ENCODE measurements around the gene KIFC1.
A peak's percentile ranks its signal among the peaks of the same experiment; 100 is the strongest.
"Not testable (repeated sequence)": the region's sequence is repeated elsewhere in the genome, so short reads cannot be mapped to it uniquely, and the experiment has no call there.

Gene KIFC1, protein sequence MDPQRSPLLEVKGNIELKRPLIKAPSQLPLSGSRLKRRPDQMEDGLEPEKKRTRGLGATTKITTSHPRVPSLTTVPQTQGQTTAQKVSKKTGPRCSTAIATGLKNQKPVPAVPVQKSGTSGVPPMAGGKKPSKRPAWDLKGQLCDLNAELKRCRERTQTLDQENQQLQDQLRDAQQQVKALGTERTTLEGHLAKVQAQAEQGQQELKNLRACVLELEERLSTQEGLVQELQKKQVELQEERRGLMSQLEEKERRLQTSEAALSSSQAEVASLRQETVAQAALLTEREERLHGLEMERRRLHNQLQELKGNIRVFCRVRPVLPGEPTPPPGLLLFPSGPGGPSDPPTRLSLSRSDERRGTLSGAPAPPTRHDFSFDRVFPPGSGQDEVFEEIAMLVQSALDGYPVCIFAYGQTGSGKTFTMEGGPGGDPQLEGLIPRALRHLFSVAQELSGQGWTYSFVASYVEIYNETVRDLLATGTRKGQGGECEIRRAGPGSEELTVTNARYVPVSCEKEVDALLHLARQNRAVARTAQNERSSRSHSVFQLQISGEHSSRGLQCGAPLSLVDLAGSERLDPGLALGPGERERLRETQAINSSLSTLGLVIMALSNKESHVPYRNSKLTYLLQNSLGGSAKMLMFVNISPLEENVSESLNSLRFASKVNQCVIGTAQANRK

DNA sequence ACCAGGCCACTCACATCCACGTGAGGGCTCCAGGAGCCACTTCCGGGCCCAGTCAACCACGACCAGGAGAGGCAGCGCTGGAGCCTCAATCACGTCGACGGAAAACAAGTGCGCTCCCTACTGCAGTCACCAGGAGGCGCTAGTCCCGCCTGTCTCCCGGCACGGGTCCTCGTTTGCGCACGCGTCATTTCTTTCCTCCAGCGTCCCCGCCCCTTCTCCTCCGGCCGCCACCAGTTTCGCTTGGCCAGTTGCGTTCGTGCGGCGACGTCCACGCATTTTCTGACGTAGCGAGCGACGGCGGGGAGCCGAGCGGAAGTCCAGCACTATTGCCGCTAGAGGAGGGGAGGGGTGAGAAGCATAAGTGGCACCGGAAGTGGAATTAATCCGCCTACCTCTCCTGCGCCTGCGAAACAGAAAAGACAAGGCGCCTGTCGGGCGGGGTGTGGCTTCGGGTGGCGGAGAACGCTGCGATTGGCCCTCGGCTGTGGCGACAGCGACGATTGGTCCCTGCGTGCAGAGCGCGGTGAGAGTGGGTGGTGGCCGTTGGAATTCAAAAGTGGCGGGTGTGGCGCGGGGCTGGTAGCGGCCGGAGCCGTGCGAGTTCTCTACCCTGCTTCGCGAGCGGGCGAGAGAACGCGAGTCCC, at the start of gene KIFC1:
KIFC1 (plus strand) TSS at position 546 of the 644 bp plus-strand sequence. CDS start 163 bp downstream, outside the sequence.
- DNase-seq = peak; percentile 98 to 99

DNA sequence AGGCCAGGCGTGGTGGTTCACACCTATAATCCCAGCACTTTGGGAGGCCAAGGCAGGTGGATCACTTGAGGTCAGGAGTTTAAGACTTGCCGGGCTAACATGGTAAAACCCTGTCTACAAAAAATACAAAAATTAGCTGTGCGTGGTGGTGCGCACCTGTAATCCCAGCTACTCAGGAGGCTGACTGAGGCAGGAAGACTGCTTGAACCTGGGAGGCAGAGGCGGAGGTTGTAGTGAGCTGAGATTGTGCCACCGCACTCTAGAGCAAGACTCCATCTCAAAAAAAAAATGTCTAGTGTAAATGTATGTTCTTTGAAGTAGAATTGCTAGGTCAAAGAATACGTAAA, 48.0 kb upstream of the KIFC1 start:
- not testable (repeated sequence) for DNase-seq

DNA sequence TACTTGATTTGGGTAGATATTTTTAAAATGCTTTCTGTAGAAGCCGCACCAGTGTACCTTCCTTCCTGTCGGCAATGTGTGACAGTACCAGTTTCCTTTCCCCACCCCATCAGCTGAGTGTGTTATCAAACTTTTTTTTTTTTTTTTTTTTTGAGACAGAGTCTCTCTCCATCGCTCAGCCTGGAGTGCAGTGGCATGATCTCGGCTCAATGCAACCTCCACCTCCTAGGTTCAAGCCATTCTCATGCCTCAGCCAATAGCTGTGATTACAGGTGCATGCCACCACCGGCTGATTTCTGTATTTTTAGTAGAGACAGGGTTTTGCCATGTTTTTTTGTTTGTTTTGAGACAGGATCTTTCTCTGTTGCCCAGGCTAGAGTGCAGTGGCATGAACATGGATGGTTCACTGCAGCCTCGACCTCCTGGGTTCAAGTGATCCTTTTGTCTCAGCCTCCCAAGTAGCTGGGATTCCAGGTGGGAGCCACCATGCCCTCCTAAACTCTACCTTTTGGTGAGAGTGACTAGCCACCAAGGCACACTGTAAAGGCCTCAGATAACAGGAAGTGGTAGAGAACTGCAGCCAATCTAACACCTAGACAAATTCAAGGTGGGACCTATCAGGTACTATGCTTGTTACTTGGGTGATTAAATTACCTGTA, 47.5 kb upstream of the KIFC1 start:
- no peak for DNase-seq

DNA sequence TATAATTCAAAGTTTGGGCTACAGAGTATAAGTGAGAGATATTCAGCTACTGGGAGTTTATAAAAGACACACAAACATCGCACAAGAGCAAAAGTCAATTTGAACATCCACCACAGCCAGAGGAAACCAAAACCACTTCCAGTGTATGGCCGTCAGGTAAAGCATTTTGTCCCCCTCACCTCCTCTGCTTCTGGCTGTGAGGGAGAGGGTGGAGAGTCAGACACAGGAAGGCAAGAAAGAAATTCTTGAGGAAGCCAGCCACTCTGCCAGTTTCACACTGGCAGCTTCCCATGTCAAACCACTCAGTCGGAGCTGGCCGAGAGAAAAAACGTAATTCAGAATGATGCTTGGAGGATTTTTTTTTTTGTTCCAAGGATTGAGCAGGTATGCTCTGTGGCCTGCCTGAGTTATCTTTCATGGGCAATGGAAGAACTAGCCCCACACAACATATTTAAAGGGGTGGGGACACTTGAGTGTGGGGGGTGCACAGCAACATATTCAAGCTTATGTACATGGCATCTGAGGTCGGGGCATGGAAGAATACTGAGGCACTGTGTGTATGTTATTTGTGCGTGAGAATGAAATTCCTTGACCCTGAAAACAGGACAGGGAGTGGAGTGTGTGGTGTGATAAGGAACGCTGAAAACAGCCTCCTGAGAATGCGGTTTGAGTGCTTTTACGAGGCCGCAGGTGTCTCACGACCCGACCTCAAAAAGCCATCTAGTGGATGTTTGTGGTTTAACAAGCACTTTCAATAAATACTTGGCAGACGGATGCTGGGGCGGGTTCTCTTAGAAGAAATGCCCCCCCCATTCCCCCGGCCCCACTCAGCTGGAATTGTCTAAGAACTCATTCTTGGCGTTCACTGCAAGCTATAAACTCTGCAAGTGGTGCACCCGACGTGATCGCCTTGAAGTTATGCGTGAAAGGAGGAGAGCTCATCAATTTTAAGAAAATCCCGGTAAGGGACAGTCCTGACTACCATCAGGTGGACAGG, 46.6 kb upstream of the KIFC1 start:
- DNase-seq = peak in 1 of 2 experiments; percentile 28

DNA sequence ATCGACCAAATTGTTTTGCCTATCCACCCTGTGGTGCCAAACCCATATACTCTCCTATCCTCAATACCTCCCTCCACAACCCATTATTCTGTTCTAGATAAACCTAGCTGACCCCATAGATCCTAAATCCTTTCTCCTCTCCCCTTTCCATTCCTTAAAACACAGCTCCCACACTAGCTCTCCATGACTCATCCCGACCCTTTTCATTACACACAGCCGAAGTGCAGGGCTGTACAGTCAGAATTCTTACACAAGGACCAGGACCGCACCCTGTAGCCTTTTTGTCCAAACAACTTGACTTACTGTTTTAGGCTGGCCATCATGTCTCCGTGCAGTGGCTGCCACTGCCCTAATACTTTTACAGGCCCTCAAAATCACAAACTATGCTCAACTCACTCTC, 44.7 kb upstream of the KIFC1 start:
- not testable (repeated sequence) for DNase-seq

DNA sequence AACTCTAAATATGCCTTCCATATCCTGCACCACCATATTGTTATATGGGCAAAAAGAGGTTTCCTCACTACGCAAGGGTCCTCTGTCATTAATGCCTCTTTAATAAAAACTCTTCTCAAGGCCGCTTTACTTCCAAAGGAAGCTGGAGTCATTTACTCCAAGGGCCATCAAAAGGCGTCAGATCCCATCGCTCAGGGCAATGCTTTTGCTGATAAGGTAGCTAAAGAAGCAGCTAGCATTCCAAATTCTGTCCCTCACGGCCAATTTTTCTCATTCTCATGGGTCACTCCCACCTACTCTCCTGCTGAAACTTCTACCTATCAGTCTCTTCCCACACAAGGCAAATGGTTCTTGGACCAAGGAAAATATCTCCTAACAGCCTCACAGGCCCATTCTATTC, 43.8 kb upstream of the KIFC1 start:
- DNase-seq = no peak

DNA sequence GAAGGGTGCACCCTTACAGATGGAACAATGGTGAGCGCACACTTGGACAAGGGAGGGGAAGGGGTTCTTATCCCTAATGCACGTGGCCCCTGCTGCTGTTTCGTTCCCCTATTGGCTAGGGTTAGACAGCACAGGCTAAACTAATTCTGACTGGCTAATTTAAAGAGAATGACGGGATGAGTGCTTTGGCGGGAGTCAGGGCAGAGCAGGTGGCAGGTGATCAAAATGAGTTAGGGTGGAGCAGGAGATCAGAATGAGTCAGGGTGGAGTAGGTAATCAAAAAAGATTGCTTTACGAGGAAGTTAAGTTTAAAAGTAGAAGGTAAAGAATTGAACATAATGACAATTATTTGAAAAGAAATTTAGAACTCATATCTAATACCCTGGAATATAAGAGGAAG, 35.8 kb upstream of the KIFC1 start:
- DNase-seq = not testable (repeated sequence)

DNA sequence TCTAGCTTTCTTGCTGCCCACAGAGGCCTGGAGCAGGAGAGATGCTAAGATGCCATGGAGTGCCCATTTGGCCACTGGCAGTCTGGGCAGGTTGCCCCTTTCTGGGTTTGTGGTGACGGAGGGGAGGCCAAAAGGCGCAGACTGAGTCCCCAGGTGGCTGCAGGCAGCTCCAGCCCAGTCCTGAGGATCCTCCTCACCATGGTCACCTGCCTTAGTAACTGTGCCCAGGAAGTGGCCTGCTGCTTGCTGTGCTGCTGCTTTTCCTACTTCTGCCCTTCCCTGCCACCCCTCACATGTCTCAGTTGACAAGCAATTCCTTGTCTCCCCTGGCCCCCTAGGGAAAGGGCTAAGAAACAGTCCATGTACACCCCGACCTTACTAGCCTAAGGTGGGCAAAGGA, 35.3 kb upstream of the KIFC1 start:
- DNase-seq = no peak

DNA sequence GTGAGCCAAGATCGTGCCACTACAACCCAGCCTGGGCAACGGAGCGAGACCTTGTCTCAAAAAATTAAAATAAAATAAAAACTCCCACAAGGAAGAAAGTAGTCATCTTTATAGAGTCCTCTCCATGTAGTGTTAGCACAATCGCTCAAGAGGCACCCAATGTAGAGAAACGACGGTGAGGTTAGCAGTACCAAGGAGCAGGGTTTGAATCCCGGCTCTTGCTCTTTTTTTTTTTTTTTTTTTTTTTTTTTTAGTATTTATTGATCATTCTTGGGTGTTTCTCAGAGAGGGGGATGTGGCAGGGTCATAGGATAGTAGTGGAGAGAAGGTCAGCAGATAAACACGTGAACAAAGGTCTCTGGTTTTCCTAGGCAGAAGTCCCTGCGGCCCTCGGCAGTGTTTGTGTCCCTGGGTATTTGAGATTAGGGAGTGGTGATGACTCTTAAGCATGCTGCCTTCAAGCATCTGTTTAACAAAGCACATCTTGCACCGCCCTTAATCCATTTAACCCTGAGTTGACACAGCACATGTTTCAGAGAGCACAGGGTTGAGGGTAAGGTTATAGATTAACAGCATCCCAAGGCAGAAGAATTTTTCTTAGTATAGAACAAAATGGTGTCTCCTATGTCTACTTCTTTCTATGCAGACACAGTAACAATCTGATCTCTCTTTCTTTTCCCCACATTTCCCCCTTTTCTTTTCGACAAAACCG, 34.3 kb upstream of the KIFC1 start:
- not testable (repeated sequence) for DNase-seq

DNA sequence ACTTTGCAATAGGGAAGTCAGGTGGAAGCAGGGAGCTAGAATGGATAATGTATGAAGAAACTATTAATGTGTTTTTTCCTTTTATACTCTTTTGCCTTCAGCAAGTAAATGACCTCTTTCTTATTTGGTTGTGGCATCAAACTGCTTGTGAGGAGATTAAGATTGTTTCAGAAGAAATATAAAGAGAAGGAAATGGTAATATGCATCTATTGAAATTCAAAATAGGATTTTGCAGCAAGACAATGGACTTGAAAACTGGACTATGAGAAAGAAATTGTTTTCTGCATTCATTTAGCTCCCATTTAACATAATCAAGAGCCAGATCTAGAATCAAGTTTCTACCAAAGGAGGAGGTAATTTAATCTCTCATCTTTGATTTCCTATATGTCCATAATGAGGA, 32.3 kb upstream of the KIFC1 start:
- no peak for DNase-seq

DNA sequence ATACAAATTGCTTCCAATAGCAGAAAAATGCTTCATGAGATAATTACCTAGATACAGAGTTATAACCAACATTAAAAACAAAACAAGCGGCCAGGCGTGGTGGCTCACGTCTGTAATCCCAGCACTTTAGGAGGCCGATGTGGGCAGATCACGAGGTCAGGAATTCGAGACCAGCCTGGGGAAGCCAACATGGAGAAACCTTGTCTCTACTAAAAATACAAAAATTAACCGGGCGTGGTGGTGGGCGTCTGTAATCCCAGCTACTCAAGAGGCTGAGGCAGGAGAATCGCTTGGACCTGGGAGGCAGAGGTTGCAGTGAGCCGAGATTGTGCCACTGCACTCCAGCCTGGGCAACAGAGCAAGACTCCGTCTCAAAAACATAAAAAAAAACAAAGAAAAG, 28.1 kb upstream of the KIFC1 start:
- not testable (repeated sequence) for DNase-seq

DNA sequence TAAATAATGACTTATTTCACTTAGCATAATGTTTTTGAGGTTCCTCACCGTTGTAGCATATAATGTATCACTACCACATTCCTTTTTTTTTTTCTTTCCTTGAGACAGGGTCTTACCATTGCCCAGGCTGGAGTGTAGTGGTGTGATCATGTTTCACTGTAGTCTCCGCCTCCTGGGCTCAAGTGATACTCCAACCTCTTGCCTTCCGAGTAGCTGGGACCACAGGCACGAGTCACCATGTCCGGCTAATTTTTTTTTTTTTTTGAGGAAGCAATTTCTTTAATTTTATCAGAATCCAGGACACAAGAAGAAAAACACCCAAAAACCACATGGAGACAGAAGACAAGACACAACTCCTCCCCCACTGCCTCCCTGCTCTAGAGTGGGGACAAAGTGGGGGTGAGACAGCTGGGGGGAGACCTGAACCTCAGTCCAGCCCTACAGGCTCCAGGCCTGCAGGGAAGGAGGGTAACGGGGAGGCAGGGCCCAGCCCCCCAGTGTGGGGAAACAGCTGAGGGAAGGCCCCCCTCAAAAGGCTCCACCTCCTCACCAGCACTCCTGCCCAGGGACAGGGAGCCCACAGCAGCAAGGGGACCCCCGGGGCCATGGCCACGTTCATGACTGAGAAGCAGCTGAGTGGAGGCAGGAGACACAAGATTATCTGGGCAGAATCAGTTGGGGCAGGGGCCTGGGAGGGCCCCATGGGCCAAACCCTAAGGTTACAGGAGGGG, 27.0 kb upstream of the KIFC1 start:
- DNase-seq = not testable (repeated sequence)

DNA sequence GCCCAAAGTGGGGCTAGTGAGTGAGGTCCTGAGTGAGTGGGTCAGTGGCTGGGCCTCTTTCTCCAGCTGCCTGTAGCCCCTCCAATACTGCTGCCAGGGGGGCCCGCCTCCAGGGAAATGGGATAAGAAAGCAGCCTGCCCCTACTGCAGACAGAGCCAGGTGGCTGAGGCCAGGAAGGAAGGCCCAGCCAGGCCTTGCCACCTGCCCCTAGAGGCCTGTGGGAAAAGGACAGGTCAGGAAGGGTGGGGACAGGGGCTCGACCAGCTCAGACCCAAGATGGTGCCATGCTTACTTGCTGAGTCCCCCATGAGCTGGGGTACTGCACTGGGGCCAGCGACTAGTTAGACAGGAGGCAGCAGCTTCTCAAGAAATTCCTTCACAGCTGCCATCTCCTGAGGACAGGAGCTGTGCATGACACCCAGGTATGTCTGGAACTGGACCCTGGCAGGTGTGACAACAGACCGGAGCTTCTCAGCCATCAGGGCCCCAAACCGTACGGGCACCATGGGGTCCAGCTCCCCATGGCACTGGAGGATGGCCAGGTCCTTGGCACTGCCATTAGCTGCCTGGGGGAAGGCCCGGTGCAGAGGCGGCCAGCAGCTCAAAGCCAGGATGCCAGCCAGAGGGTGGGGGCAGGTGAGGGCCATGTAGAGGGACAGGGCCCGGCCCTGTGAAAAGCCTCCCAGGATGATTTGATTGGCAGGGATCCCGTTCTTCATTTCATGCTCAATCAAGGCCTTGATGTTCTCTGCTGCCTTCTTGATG, 26.2 kb upstream of the KIFC1 start:
- not testable (repeated sequence) for DNase-seq

DNA sequence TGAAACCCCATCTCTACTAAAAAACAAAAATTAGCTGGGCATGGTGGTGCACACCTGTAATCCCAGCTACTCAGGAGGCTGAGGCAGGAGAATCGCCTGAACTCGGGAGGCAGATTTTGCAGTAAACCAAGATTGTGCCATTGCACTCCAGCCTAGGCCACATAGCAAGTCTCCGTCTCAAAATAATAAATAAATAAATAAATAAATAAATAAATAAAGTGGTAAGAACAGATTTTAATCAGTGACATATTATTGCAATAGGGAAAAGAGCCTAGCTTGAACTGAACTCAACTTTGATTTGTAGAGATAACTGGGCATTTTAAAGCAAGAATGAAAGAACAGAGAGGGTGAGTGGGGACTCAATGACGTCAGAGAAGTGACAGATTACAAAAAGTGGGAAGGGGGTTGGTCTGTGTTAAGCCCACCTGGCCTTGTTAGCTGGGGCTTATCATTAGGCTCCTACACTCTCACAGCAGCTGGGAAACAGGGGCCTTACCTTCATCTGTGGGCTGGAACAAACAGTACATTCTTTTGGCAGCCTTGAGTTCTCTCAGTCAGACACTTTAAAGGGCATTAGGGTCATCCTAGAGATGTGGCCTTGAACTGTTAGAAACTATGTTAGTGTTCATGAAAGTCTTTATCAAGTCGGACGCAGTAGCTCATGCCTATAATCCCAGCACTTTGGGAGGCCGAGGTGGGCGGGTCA, 24.5 kb upstream of the KIFC1 start:
- DNase-seq = no peak

DNA sequence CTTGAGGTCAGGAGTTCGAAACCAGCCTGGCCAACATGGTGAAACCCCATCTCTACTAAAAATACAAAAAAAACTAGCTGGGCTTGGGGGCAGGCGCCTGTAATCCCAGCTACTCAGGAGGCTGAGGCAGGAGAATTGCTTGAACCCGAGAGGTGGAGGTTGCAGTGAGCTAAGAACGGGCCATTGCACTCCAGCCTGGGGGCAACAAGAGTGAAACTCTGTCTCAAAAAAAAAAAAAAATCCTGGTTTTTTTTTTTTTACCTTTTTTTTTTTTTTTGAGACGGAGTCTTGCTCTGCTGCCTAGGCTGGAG, 24.0 kb upstream of the KIFC1 start:
- not testable (repeated sequence) for DNase-seq

DNA sequence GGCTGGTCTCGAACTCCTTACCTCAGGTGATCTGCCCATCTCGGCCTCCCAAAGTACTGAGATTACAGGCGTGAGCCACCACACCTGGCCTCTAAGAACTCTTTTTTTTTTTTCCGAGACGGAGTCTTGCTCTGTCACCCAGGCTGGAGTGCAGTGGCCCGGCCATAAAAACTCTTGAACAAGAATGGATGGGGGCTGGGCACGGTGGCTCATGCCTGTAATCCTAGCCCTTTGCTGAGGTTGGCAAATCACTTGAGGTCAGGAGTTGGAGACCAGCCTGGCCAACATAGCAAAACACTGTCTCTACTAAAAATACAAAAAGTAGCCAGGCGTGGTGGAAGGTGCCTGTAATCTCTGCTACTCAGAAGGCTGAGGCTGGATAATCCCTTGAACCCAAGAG, 19.7 kb upstream of the KIFC1 start:
- not testable (repeated sequence) for DNase-seq

DNA sequence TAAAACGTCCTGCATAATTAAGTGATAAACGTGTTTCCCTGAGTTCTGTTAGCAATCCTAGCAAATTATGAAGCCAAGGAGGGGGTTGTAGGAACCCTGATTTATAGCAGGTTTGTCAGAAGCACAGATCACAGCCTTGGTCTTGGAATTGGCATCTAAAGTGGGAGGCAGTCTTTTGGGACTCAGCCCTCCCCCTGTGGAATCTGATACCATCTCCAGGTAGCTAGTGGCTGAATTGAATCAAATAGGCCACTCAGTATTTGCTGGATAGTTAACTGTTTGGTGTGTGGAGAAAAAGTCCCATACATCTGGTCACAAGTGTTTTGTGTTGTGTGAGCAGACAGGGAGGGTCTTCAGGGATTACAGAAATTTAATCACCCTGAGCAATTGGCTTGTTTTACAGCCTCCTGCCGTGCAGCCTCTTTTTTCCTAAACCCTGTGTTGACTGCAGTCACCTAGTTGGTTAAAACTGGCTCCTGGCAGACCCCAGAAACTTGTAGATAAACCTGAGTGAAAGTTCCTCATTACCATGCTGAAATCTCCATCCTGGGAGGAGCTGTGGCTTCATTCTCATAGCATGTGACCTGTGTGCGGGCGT, 19.0 kb upstream of the KIFC1 start:
- DNase-seq = no peak

DNA sequence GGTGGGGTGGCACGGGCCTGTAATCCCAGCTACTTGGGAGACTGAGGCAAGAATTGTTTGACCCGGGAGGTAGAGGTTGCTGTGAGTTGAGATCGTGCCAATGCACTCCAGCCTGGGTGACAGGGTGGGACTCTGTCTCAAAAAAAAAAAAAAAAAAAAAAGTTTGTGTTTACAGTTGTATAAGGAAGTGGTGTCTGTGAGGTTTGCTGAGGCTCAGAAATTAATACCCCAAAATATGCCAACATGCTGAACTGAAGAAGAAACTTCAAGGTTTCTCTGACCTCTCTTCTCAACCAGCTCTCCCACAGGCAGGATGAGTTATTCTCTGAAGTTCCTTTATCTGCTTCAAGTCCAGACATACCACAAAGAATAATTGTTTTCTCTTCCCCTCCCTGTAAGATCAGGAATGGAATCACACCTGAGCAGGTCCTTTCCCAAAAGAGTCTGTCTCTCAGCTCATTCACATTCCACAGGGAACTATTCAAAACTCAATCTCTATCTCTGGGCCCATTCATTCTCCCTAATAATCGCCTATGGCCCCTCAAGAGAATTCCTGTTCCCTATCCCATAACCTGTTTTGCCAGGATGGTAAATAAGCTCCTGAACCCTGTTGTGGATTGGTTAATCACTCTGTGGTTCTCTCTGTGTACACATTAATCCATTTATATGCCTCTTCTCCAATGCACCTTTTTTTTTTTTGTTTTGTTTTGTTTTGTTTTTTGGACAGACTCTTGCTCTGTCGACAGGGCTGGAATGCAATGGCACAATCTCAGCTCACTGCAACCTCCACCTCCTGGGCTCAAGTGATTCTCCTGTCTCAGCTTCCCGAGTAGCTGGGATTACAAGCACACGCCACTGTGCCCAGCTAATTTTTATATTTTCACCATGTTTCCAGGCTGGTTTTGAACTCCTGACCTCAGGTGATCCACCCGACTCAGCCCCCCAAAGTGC, 17.4 kb upstream of the KIFC1 start:
- no peak for DNase-seq

All from cerebellar nuclear complex (tissue), 1 donor.